ENCODE measurements around the gene EPHA4.
"Not testable (repeated sequence)": the region's sequence is repeated elsewhere in the genome, so short reads cannot be mapped to it uniquely, and the experiment has no call there.

Gene EPHA4

GRCh38 chr2:221539246-221539645 lies 32.9 kb downstream of the EPHA4 start:
- no peak for DNase-seq (ENCODE audit: low spot score)

- no peak for DNase-seq (ENCODE audit: low spot score)
Measured at GRCh38 chr2:221535824-221536223, 36.3 kb downstream of the EPHA4 start.

- DNase-seq (ENCODE audit: low spot score): no peak
Measured at GRCh38 chr2:221533299-221533698, 38.8 kb downstream of the EPHA4 start.

GRCh38 chr2:221532641-221533040 lies 39.5 kb downstream of the EPHA4 start:
- no peak for DNase-seq (ENCODE audit: low spot score)

DNA sequence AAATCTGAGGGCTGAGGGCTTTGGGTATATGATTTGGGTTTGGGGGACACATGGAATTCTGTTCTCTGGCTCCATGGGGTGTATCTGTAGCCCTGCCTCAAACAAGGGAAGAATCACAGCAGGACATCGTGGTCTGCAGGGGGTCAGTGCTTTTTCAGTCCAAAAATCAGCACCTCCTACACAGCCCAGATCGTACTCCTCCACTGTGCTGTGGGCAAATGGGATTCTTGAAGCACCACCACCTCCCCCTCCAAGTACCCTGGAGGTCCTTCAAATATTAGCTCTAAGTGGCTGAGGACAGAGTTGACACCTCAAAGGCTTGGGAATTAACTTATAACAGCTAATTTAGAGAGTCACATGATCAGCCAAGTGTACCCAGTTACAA lies 41.5 kb downstream of the EPHA4 start:
- DNase-seq (ENCODE audit: low spot score): no peak

DNA sequence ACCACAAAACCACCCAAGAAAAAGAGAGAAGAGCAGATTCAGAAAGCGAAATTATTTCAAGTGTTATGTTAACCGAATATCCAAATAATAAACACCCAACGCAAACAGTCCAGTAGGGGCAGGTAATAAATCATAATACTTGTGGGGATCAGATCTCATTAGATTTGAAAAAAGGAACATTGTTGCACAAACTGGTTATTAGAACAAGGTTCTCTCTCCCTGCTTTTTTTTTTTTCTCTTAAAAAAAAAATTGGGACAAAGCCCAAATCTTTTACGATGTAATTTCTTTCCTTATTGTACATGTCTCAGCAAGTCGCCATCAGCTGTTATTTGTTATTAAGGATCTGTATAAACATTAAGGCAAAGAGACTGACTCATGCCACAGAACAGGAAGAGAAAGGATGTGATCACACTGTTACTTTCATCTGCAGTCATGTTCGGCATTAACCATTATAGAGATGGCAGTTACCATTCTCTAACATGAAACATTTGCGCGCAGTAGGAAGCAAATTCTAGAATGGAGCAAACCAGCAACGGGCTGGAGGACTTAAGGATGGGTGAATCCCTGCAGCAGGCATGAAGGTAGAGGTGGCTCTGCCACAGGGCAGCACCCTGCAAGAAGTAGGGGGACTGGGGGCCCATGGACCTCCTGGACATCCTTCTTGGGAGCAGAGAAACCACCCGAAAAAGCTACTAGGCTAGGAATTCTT lies 42.0 kb downstream of the EPHA4 start:
- peak; percentile 44 for DNase-seq (ENCODE audit: low spot score)

DNA sequence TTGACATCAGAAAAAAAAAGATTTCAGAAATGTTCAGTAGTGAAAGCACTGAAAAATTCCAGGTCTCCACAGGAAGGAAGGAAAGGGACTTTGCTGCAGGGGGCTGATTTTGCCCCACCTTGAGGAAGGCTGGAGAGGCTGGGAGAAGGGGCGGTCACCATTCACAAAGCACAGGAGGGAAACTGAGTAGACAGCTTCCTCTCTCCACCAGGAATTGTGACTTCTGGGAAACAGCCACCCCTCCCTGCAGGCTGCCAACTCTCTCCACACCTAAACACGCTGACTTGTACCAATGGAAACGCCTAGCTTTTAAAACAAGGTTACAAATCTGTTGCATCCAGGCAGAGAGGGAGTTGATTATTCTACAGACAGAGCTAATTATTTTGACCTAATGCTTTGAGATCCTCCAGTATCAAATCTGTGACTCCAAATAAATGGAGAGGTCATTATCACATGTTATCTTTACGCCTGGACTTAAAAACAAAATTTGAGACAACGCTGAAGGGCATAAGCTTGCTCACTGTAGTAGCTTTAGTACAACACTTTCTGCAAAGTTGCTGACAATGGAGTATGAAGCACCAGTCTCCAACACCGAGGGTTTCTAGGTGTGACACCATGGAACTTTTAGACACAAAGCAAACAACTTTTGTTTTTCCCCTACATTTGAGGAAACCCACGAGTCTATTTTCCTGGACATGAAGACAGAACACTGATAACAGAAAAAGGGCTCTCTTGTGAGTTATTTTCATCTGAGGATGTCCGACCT lies 42.7 kb downstream of the EPHA4 start:
- DNase-seq (ENCODE audit: low spot score): peak; percentile 23

GRCh38 chr2:221527776-221528309 lies 44.3 kb downstream of the EPHA4 start:
- peak; percentile 48 for DNase-seq (ENCODE audit: low spot score)

DNA sequence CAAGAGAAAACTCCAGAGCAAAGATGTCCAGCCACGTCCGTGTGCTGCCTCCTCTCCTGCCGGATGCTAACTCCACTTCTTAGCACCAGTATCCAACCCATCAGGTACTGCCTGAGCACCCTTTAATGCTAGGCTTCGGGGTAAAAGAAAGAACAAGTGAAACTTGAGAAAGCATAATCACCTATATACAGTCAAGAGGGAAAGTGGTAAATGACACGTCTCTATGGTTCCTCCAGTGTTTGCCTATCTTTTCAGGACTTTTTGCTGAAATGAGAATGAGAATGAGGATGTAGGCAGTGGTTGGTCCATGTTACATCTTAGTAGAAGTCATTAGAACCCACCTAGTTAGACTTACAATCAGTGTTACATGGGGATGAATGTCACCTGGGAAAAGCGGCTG lies 47.9 kb downstream of the EPHA4 start:
- no peak for DNase-seq (ENCODE audit: low spot score)

DNA sequence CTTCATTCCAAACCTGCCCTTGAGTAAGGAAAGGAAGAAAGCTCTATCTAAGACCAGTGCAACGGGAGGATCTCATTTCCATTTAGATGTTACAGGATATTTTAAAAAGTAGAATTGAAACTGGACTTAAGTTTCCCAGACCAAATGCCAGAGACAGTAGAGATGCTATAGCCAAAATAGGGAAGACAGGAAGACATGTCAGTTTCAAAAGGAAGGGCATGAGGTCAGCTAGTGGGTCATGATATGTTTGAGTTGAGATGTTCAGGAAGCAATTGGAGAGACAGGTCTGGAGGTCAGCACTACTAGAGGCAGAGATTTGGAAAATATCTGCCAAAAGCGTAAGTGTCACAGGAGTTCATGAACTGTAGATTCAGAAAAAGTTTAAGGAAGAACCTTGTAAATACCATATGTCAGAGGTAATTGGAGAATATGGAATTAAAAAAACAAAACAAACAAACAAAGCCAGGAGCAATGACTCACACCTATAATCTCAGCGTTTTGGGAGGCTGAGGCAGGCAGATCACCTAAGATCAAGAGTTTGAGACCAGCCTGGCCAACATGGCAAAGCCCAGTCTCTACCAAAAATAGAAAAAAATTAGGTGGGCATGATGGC lies 50.8 kb downstream of the EPHA4 start:
- no peak for DNase-seq (ENCODE audit: low spot score)

- peak; percentile 40 for DNase-seq (ENCODE audit: low spot score)
Measured at GRCh38 chr2:221518935-221519625, 53.0 kb downstream of the EPHA4 start.

DNA sequence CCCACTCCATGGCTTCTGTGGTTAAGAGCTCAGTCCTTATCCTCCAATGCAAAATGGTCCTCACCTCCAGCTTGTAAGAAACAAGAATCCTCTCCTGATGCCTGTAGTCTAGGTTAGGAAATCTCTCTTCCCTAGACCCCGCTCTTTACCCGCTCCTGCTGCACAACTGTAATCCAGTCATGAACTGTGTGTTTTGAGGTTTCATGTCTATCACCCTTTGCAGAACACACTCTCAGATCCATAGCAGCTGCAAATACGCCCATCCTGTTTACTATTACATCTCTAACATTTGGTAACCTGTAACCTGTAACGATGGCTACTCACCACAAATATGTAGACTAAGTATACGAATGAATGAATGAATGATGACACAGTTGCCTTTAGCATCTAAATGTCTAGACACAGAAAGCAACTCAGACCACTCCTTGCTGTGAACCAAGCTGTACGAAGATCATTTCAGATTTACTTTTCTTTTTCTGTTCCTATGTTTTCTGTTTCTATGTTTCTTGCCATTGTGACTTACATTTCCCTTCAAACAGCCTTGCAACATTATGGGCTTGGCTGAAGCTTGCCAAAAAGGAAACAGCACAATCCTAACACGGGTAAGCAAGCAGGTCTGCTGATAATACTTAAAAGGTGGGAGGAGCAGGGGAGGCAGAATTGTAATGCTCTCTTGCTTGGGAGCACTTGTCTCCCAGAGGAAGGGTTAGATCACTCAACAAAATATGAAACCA lies 53.7 kb downstream of the EPHA4 start:
- peak; percentile 81 for DNase-seq (ENCODE audit: low spot score)

DNA sequence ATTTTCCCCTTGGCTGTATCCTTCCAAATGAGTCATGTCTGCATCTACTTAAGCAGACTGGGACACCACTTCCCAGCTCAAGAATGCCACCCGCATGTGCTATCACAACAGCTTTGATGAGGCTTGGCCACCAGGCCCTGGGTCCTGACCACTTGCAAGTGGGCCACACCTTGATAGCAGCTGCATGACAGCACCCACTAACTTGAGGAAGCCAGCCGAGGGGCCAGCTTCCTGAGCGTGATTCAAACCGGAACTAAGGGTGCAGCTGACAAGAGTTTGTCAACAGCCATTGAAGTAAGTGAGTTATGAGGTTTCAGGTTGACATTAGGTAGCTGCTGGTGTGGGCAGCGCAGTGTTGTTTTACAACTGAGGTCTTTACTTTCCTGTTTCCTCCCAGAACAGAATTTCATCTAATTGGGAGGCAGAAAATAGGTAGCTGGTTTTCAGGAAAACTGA lies 54.4 kb downstream of the EPHA4 start:
- DNase-seq (ENCODE audit: low spot score): peak; percentile 87

GRCh38 chr2:221517146-221517695 lies 54.9 kb downstream of the EPHA4 start:
- DNase-seq (ENCODE audit: low spot score): no peak

DNA sequence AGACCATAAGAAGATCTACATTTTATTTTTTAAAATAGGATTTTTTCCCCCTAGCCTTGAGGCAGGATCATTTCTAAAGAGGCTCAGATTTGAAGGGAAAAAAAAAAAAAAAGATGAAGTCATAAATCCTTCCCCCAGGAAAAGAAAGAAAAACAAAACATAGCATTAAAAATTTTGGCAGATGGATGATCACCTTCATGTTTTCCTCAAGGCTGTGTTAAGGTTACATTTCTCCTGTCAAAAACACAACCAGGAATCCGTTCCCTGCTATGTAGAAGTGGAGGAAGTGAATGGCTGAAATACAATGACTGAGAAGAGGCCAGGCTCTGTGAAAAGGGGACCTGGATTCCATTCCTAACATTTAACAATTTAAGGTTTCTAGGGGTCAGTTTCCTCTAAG lies 56.2 kb downstream of the EPHA4 start:
- DNase-seq (ENCODE audit: low spot score): no peak

GRCh38 chr2:221514305-221515040 lies 57.6 kb downstream of the EPHA4 start:
- no peak for DNase-seq (ENCODE audit: low spot score)

DNA sequence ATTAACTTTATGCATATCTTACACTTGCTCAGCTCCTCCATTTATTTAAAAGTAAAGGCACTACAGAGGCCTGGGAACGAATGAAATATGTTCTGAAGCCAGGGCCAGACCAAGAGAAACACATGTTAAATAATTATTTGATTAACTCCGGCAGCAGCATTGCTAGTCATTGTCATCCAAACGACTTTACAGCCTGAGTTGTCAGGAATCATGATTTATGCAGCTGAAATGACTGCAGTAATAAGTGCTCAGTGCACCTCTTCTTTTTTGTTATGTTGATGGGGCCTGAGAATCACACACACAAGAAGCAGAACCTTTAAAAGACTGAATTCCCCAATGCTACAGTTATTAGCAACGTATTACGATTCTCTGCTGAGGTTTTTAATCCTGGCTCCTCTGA lies 58.9 kb downstream of the EPHA4 start:
- no peak for DNase-seq (ENCODE audit: low spot score)

DNA sequence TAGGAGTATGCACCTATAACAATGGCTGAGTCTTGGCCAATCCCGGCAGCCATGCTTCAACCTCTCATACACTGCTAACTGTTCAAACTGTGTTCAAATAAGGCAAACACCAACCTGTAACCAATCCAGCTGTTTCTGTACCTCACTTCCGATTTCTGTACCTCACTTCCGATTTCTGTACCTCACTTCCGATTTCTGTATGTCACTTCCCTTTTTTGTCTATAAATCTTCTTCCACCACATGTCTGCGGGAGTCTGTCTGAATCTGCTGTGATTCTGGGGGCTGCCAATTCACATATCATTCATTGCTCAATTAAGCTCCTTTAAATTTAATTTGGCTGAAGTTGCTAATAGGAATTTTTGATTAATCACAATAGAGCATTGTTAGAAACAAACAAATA lies 60.8 kb downstream of the EPHA4 start:
- not testable (repeated sequence) for DNase-seq (ENCODE audit: low spot score)

- no peak for DNase-seq (ENCODE audit: low spot score)
Measured at GRCh38 chr2:221506469-221506868, 65.6 kb downstream of the EPHA4 start.

DNA sequence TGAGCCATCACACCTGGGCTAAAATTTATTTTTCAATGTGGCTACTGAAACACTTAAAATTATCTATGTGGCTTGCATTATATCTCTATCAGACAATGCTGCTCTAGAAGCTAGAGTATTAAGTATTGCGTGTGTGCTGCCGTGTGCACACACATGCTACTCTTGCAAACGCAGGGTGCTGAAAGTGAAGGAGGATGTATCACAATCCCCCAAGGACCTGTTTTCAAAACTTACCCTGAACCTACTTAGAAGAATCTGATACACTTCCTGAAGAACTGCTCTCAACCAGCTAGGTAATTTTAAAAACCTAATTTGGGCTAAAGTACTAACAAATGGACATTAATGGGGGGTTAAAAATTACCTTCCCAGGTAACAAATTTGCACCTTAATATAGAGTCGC lies 66.5 kb downstream of the EPHA4 start:
- DNase-seq (ENCODE audit: low spot score): no peak

DNA sequence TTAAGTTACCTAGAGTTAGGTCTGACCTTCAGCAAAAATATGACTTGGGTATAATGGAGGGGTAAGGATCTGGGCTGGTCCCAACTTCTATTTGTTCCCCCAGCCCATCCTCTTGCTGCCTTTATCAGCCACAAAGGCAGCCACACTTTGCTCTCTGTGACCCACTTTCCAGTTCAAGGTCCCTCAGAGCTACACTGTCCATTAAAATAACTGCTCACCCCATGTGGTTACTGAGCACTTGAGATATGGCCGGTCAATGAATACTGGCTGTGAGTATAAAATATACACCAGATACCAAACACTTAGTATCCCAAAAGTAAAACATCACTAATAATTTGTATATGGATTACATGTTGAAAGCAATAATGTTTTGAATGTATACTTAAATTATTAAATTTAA lies 67.2 kb downstream of the EPHA4 start:
- no peak for DNase-seq (ENCODE audit: low spot score)
